Measurements from ENCODE around the gene FOXQ1. TPM values are rescaled to one million over a fixed set of nuclear protein-coding genes. Genes with fewer than 3 reads are reported as not detected.
"Not testable (repeated sequence)": the region's sequence is repeated elsewhere in the genome, so short reads cannot be mapped to it uniquely, and the experiment has no call there.

Gene FOXQ1
- total RNA-seq, 2 donors from 2014 or later: 0.27 to 0.42 TPM

DNA sequence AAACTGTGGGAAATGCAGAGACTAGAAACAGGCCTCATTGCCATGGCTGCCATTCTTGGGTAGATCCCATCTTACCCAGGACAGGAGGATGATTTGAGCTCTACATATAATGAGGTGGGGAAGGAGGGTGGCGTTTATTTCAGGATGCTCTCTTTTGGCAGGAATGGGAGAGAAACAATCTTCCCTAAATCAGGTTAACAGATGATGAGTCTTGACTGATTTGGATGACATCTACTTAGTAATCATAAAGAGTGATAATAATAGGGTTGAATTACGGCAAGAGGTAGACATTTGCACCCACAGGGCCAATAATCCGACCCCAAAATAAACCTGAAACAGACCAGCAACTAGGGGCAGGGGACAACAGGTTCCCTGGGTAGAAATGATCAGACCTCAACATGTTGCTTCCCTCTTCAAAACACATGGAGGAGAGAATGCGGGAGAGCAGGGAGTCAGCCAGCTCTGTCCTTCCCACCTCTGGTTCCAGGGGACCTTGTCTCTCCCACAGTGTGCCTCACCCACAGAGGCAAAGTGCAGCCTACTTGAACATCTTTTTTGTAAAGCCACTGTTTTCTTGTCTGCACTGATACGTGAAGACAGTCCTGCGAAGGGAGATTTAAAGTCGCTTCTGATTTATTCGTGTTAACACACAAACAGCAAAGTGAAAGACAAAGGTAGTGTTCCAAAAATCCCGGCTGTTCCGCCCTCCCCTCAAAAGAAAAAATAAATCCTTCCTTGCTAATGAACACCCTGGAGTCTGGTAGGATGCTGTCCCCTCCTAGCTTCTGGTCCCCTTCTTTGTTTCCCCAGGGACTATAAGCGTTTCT is 3.9 kb downstream of the FOXQ1 start:
- no peak for DNase-seq
- no peak for ATAC-seq
- intact Hi-C loops (cut with DNase I, micrococcal nuclease): no loop called here

DNA sequence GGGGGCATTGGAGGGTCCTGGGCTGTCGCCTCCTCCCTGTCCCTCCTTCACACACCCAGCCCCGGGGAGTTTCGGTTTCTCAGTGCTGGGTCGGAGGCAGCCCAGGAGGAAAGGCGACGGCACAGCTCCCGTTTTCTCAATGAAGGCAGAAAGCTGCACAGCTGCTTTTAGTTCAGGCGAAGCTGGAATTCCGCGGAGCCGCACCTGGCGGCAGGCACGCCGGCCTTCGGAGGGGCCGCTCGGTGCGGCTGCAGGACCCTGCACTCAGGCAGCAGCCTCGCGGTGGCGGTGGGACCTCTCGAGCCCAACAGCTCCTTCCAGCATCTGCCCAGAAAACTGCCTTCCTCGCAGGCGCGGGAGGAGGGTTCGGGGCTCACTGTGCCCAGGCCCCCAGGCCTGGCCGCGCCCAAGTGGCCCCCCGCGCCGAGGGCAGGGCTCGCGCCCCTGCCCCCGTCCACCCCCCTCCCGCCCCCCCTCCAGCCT is 4.6 kb downstream of the FOXQ1 start:
- intact Hi-C loops (cut with DNase I, micrococcal nuclease): no loop called here
- ATAC-seq: no peak

DNA sequence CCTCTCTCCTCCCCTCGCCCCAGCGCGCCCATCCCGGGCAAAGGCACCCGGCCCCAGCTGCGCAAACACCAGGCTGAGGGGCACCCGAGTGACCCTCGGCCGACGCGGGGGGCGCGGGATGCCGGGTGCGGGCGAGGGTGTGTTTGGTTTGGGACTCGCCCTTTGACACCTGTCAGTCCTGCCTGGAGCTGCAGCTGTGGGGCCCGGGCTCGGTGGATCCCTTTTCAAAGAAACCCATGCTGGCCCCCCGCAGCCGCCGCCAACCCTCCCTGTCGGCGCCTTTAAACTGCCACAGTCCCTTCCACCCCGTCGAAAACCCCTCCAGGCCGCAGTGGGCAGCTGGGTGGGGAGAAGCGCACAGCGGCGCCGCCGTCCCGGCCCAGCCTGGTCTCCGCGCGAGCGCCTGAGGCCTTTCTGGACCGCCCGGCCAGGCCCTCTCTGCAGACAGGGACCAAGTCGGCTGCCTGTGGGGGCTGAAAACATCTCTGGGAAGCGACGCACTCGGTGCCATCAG is 5.5 kb downstream of the FOXQ1 start:
- ATAC-seq (no peak), DNase-seq (no peak)
- intact Hi-C loops (cut with DNase I, micrococcal nuclease): no loop called here

More for the DNA sequence above, 4.6 kb downstream of the FOXQ1 start:
- no peak for DNase-seq

DNA sequence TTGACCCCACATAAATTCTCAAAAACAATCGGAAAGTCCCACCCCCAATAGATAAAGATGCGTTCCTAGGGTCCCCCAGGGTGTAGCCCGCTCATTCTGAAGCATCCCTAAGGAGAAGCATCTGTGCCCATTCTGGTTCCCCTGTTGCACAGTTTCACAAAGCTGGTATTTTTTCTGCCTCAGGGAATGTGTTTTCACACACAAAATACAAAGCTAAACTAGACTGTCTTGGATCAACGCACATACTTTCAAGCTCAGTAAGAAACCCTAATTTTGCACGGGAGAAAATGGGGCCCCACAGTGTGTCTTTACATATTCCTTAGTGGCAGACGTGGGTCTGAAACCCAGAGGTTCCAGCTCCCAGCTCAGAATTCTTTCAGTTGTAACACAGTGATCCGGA is 6.1 kb downstream of the FOXQ1 start:
- DNase-seq (no peak), ATAC-seq (no peak)
- intact Hi-C loops (cut with DNase I, micrococcal nuclease): no loop called here

DNA sequence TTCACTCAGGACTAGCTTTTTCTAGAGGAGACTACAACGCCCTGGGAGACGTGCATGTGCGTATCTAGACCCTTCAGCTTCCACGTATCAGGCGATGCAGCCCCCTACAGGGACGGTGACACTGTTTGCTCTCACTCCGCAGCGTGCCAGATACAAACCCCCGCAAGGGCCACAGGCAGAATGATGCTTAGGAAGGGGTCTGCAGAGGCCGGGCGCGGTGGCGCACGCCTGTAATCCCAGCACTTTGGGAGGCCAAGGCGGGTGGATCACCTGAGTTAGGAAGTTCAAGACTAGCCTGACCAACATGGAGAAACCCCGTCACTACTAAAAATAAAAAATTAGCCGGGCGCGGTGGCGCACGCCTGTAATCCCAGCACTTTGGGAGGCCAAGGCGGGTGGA is 6.7 kb downstream of the FOXQ1 start:
- ATAC-seq; DNase-seq; intact Hi-C loops (cut with DNase I, micrococcal nuclease): not testable (repeated sequence)

DNA sequence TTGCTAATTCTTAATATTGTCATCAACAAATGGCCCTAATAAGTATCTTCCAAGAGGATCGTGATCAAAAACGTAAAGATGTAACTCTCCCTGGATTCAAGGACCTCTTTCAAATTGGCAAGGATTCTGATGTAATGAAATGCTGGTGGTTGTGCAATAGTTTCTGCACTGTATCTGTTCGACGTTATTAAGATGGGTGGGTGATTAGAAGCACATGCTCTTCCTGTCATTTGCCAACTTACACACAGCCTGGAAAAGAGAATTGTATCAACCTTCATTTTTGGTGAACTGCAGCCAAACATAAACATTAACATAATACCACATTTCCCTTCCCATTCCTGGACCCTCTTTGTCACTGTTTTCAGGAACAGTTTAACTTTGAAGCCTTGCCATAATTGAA is 9.8 kb downstream of the FOXQ1 start:
- no peak for ATAC-seq
- DNase-seq: no peak
- intact Hi-C loops (cut with DNase I, micrococcal nuclease): no loop called here

DNA sequence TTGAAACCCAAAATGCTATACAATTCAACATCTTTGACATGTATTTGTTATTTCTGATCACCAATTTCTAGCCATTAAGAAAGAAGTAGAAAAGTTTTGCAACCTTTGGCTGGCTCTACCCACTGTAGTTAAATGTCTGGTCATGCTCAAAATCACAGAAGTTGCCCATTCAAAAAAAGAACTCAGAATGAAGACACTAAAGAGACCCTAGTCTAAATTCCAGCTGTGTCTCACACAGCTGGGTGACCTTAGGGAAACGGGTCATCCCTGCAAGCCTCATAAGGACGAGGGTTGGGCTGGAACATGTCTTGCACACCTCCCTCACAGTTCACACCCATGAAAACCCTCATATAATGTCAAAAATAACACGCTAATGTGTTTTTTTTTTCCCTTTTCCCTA is 10.3 kb downstream of the FOXQ1 start:
- DNase-seq (no peak), ATAC-seq (no peak)
- intact Hi-C loops (cut with DNase I, micrococcal nuclease): no loop called here

DNA sequence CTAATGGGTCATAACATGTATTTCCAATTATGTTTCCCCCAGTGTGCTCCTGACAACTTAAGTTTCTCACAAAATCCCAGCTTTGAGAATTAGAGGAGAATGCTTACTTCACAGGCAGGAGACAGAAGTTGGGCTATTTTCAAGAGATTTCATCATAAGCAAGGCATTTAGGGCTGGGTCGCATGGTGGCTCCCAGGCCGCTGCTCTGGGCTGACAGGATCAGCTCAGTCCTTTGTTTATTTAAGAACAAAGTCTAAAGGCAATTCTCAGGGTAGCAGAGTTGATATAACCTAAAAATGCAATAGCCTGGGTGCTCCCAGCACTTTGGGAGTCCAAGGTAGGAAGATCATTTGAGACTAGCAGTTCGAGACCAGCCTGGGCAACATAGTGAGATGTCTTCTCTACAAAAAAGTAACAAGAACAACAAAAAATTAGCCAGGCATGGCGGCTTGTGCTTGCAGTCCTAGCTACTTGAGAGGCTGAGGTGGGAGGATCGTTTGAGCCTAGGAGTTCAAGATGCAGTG is 10.9 kb downstream of the FOXQ1 start:
- ATAC-seq (peak; percentile 50), DNase-seq (no peak)
- intact Hi-C loops (cut with DNase I, micrococcal nuclease): no loop called here

DNA sequence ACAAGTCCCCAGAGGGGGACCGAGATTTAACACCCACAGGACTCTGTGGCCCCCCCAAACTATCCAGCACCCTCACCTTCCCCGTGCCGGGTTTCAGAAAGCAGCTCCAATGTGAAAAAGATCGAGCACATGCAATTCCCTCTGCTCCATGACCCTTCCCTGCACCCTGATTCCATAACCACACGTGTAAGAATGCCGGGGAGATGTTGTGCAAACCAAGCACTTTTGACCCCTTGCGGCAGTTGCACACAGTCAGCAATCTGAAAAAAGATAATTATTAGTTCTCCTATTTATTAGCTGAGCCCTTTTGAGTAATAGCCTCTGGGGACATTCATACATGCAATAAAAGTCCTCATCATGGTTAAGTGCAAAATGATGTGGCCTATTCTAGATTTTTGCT is 13.0 kb downstream of the FOXQ1 start:
- no peak for DNase-seq
- intact Hi-C loops (cut with DNase I, micrococcal nuclease): no loop called here
- ATAC-seq: no peak

DNA sequence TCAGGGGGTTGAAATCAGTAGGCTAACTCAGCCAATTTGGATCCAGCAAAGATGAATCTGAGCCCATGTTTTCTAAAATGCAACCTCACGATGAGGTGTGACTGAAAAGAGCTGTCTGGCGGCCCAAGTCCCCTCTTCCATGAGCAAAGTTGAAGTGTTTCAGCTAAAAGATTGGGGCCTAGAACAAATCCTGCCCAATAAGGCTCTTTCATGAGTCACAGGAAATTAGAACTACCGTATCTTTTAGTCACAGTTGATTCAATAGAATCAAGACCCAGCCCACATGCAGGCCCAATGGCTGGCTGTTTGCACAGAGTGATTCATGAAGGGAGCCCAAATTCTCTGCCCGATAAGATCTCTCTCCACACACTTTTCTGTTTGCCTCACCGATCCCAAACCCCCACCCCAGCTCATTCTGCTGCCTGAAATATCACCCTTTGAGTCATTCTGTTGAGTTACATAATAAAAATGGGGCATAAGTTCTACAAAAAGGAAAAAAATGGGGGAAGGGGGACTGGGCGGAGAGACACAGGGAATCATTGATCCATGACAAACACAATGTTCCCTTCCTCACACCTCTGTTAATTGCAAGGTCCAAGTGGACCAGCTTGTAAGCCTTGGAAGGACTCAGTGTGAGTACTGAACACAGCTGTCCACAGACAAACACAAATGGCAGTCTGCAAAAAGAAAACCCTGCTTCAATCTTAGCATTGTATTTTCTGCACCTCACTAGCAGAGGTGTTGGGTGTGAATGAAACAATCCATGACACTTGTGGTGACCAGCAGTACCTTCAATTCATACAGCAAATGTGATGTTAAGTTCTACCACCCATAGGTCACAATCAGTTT is 13.8 kb downstream of the FOXQ1 start:
- ATAC-seq: no peak
- DNase-seq: no peak
- intact Hi-C loops (cut with DNase I, micrococcal nuclease): no loop called here

DNA sequence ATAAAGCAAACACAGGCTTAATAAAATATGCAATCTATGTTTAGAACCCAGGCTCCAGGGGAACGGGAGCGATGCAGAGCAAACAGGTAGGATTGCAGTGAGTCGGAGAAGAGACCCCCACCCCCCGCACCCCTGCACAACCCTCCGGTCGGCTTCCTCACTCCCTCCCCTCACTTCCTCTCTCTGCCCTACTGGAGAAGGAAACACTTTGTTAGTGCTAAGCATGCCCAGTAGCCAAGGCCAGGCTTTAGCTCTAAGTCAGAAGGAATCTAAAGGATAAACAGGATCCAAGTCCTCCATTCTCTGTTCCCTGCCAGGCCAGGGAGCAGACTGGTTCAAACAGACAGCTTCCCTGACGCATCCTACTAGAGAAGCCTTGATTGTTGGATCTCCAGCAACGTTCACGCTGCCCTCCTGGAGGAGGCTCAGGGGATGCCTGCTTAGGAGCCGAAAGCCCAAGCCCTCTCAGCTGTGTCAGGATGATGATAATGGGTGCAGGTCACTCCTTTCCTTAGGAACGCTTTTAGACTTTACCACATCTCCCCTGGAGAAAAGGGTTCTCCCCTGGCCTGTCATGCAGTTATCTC is 14.7 kb downstream of the FOXQ1 start:
- intact Hi-C loops (cut with DNase I, micrococcal nuclease): no loop called here
- ATAC-seq: no peak
- no peak for DNase-seq

DNA sequence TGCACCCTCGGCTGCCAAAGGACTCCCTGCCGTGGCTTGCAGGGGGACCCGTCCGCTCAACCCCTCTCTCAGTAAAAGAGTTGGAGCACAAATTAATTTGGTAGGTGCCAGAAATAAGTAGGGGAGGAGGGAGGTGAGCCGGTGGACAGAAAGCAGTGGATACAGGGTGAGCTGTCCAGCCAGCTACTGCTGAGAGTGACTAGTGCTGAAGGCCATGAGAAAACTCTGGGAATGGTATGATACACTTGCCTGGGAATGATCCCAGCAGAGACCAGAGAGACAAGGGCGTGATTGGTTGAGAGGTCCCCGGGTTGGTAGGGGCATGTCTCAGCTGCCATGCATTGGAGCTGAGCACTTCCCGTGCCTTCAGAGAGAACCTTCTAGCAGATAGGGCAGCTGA is 15.7 kb downstream of the FOXQ1 start:
- no peak for ATAC-seq
- intact Hi-C loops (cut with DNase I, micrococcal nuclease): no loop called here
- DNase-seq: no peak

DNA sequence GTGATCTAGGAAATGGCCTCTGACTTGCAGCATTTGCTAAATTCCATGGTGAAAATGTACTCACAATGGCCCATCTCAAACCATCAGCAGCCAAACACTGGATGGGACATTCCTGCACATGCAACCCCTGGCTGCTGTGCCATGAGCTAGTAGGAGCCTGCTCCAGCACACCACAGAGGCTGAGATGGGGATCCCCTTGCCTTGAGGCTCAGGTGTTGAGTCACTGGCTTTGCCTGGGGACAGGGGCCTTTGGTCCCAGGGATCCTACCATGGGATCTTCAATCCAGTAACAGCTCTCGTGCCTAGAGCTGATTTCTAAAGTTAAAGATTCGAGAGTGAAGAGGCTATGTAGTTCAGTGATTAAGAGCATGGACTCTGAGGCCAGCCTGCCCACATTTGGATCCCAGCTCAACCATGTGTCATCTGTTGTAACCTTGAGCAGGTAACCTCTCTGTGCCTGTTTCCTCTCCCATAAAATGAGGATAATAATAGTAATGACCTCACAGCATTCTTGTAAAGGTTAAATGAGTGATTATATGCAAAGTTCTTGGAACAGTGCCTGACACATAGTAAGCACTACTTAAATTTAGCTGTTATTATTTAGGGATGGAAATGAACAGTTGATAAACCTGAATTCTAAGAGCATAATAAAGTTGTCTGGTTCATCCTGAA is 16.4 kb downstream of the FOXQ1 start:
- DNase-seq (no peak), ATAC-seq (no peak)
- intact Hi-C loops (cut with DNase I, micrococcal nuclease): no loop called here

DNA sequence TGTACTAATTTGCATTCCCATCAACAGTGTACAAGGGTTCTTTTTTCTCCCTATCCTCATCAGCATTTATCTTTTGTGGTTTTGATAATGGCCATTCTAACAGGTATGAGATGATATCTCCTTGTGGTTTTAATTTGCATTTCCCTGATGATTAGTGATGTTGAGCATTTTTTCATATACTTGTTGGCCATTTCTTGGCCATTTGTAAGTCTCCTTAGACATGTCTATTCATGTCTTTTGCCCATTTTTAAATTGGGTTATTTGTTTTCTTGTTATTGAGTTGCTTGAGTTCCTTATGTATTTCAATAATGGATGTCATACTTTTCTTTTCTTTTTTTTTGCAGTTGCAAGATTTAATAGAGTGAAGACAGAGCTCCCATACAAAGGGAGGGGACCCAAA is 17.8 kb downstream of the FOXQ1 start:
- ATAC-seq: no peak
- DNase-seq: no peak
- intact Hi-C loops (cut with DNase I, micrococcal nuclease): no loop called here

DNA sequence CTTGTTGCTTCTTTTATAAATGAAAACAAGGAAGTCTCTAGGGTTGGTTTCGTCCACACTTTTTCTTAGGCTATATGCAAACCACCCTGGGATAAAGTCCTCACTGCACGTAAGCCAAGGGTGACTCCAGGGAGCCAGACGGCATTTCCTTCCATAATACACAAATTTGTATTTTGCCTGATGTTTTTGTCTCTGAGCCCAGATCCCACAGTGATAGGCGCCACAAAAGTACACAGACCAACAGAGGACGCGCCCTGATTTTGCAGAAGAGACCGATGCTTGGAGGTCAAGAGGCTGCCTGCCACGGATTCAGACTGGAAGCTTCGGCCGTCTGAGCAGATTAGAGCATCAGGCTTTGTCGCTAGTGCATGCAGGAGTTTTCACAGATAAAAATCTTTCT is 22.8 kb downstream of the FOXQ1 start:
- ATAC-seq: peak; percentile 48
- intact Hi-C loops (cut with DNase I, micrococcal nuclease): no loop called here
- no peak for DNase-seq

DNA sequence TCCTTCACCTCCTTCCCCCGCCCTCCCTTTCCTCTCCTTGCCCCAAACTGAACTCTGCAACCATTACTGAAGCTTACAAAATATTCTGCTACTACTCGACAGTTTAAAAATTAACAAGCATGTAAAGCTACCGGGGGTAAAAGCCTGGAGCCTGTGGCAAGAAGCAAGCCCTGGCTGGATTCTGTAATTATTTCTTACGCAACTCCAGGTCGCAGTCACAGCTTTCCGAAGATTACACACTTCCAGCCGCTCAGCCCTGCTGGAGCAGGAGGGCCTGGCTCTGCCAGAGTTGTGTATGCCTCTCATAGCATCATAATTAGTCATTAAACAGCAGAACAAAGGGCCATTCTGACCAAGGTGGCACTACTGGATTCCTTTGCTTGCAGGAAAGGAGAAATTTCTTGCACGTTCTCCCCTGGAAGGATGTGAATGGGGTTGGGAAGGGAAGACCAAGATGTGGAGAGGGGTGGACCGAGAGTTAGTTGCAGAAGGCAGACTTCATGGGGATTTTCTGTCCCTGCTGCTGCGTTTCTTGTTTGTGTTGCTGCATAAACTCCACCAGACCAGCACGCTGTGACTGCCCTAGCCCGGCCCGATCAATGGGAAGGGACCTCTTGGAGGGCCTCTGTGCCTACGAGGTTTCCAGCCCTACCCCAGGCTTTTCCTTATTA is 23.6 kb downstream of the FOXQ1 start:
- intact Hi-C loops (cut with DNase I, micrococcal nuclease): no loop called here
- ATAC-seq (peak; percentile 83), DNase-seq (peak; percentile 40 to 68)

DNA sequence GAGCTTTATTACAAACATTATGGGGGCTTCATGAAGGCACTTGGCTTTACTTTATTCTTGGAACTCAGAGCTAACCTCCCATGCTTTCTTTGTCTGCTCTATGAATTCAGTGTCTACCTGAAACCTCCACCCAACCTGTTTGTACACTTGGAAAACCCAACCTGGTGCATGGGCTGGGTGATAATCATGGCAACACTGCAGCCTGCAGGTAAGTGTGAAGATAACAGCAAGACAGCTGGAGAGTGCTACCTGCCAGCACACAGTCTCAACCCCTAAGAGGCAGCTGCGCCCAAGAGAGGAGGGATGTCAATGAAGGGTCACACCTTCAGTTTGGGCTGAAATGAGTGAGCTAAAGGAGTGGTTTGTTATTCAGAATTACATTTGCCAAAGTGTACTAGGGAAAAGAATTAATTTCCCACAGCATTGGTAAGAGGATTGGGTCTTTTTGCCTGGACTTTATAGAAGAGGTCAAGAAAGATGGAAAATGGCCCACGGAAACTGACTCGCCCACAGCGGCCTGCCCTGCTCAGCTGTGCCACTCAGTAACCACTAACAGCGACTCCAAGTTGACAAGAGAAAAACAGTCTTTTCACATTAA is 24.4 kb downstream of the FOXQ1 start:
- intact Hi-C loops (cut with DNase I, micrococcal nuclease): no loop called here
- peak in 1 of 2 donors; percentile 36 for DNase-seq
- peak; percentile 89 for ATAC-seq

DNA sequence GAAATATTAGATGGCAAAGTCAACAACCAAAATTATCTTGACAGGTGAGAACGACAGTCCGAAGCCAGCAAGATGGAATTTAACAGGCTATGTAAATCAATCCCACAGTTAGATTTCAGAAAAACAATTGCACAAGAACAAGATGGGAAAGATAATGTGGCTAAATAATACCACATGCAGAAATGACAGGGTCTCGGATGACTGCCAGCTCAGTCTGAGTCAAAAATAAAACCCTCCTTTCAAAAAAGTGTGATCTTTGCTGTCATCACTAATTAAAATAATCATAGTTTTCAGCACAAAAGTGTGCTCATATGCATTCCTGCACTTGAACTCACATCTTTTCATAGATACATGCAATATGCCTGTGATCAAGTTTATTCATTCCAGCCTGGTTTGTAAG is 25.9 kb downstream of the FOXQ1 start:
- intact Hi-C loops (cut with DNase I, micrococcal nuclease): no loop called here
- ATAC-seq (no peak), DNase-seq (no peak)
